Thyroid gland (tissue), 4 donors: ENCODE results near the gene MOB3A. TPM values are rescaled to one million over a fixed set of nuclear protein-coding genes. Genes with fewer than 3 reads are reported as not detected.
A peak's percentile ranks its signal among the peaks of the same experiment; 100 is the strongest.

ENCODE experiments used
- DNase-seq, 2 donors: peaks; one replicate each; pipeline ENCODE4 v3.0.0-alpha.2; 2019
- H3K27ac ChIP-seq, 3 donors: fragments of 200-600 bp; sonication (generic); 1 replicate in 2 of 3; 2 replicates in 1 of 3; pipeline ENCODE4 v1.5.1; 2016 to 2019; ENCODE audit warnings: mild to moderate bottlenecking in 1 of 3, moderate library complexity in 1 of 3
- H3K27me3 ChIP-seq: fragments of 200-600 bp; sonication (generic); one replicate; pipeline ENCODE4 v1.5.1; 2019
- H3K36me3 ChIP-seq, 2 donors: fragments of 200-600 bp; sonication (generic); one replicate each; pipeline ENCODE4 v1.5.1; 2016 to 2019
- H3K4me1 ChIP-seq, 2 donors: fragments of 200-600 bp; sonication (generic); one replicate each; pipeline ENCODE4 v1.5.1; 2017 to 2019
- H3K4me3 ChIP-seq, 3 donors: fragments of 200-600 bp; sonication (generic); replicated peaks in 1 of 3; 1 replicate in 2 of 3; 2 replicates in 1 of 3; pipeline ENCODE4 v1.5.1; 2016; ENCODE audit warnings: mild to moderate bottlenecking in 1 of 3
- H3K9me3 ChIP-seq: fragments of 200-600 bp; sonication (generic); one replicate; pipeline ENCODE4 v1.5.1; 2017
- POLR2A ChIP-seq, 2 donors: fragments of 450-650 bp; IDR thresholded peaks; one replicate each; pipeline ENCODE4 v1.6.1; 2017; ENCODE audit warnings: antibody characterized with exemption in 2 of 2, mild to moderate bottlenecking in 2 of 2, moderate library complexity in 1 of 2
- WGBS, 2 donors: methylation state at CpG; one replicate each; pipeline ENCODE4 v1.1.5; 2017; 5-methylcytosine and 5-hydroxymethylcytosine counted together
- intact Hi-C: fragments of 100-400 bp; cut with DNase I; formaldehyde crosslinking; loops from one replicate; pipeline ENCODE4 v1.15.1; 2023
- total RNA-seq, 4 donors: library from RNA; depleted of rRNA; stranded (reverse); fragments of >200 nt; gene quantifications; one replicate each; pipeline ENCODE4 v1.2.3, GENCODE V29; 2016
- TF ChIP-seq, protein P1 (sequence below), 6 experiments: fragments of 200-600 bp in 3 of 6; fragments of 450-650 bp in 3 of 6; sonication (generic) in 3 of 6; IDR thresholded peaks; one replicate each; pipeline ENCODE4 v1.5.1; 2016 to 2019; ENCODE audit warnings: antibody characterized with exemption in 6 of 6, mild to moderate bottlenecking in 2 of 6, inconsistent platforms in 1 of 6, moderate library complexity in 1 of 6

Gene MOB3A
- 10 to 100 TPM; 18.5 to 40.4 (median 26.6) TPM for total RNA-seq

DNA sequence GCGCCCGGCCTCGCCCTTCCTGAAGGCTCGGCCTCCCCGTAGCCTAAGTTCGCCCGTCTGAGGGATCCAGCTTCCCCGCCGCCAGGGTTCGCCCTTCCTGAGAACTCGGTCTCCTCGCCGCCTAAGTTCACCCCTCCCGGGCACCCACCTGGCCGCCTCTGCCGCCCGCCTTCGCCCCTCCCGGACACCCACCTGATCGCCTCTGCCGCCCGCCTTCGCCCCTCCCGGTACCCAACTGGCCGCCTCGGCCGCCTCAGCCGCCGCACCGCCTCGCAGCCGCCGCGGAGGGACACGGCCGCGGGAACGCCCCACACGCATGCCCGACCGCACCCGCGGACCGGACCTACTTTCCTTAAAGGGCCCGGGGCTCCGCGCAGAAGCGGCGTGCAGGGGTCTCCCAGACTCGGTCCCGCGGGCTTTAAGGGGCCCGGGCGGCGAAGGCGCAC is at the start of gene MOB3A:
MOB3A (minus strand) TSS at position 293 of the 446 bp plus-strand sequence. CDS start 17,766 bp downstream, outside the sequence.
- Histone ChIP-seq H3K27me3 (no peaks in the 10 kb centered on the region), H3K4me3 (peak within 1 kb of the TSS; percentile 70 to 89 (median 83)), H3K36me3 (peaks cover 17 to 19% of the 10 kb centered on the region in 2 donors), H3K9me3 (no peaks in the 10 kb centered on the region), H3K4me1 (peaks cover 19 to 21% of the 10 kb centered on the region in 2 donors), H3K27ac (peak within 1 kb of the TSS; percentile 95 to 99 (median 97))
- peak in 1 of 2 donors; percentile 65 for TF ChIP-seq POLR2A (IDR thresholded peaks at IDR 0.05)
- TF ChIP-seq, protein P1, sequence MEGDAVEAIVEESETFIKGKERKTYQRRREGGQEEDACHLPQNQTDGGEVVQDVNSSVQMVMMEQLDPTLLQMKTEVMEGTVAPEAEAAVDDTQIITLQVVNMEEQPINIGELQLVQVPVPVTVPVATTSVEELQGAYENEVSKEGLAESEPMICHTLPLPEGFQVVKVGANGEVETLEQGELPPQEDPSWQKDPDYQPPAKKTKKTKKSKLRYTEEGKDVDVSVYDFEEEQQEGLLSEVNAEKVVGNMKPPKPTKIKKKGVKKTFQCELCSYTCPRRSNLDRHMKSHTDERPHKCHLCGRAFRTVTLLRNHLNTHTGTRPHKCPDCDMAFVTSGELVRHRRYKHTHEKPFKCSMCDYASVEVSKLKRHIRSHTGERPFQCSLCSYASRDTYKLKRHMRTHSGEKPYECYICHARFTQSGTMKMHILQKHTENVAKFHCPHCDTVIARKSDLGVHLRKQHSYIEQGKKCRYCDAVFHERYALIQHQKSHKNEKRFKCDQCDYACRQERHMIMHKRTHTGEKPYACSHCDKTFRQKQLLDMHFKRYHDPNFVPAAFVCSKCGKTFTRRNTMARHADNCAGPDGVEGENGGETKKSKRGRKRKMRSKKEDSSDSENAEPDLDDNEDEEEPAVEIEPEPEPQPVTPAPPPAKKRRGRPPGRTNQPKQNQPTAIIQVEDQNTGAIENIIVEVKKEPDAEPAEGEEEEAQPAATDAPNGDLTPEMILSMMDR (IDR thresholded peaks at IDR 0.05) = peak in 4 of 6 experiments; percentile 34 to 59 (median 52)
- WGBS, 2 donors = 0 to 1% methylated on average over 5 to 30 of the region's 56 CpGs
- intact Hi-C loops = no loop called here
- peak; percentile 88 to 90 for DNase-seq

- Histone ChIP-seq H3K27ac (no peak overlapping the region), H3K36me3 (no peaks in the 10 kb centered on the region), H3K4me3 (no peak overlapping the region), H3K9me3 (no peaks in the 10 kb centered on the region), H3K4me1 (peaks cover 11 to 17% of the 10 kb centered on the region in 2 donors), H3K27me3 (no peaks in the 10 kb centered on the region)
- intact Hi-C loops = loop anchor here (10.0 kb wide), 1 partner anchor 249 kb away; no protein-coding TSS in a partner anchor
- TF ChIP-seq, protein P1 (IDR thresholded peaks at IDR 0.05) = no peak
- 79 to 80% methylated on average over 14 to 16 of the region's 16 CpGs for WGBS, 2 donors
- no peak for DNase-seq
These were observed 49.7 kb upstream of the MOB3A start for GRCh38 chr19:2145831-2146241.

DNA sequence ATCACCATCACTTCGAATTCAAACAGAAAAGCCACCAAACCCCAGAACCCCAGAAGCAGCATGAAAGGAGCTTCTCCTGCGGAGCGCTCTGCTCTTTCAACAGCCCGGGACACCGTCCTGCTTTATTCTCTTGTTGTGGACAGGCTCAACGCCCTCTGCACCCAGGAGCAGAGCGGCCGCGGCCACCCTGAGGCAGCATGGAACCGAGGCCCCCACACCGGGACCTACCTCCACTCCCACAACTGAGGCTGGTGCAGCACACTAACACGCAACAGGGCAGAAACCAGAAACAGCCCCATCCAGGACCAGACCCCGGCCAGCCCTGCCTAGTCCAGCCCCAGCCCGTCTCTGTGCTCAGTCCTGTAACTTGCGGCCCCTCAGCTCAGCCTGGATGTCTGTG is 48.1 kb upstream of the MOB3A start:
- Histone ChIP-seq H3K9me3 (no peaks in the 10 kb centered on the region), H3K4me3 (no peak overlapping the region), H3K27ac (no peak overlapping the region), H3K4me1 (peaks cover 0 to 4% of the 10 kb centered on the region in 2 donors), H3K36me3 (no peaks in the 10 kb centered on the region), H3K27me3 (no peaks in the 10 kb centered on the region)
- 92 to 94% methylated on average over 15 of the region's 15 CpGs for WGBS, 2 donors
- intact Hi-C loops = loop anchor here (10.0 kb wide), 1 partner anchor 251 kb away; no protein-coding TSS in a partner anchor
- no peak for TF ChIP-seq POLR2A (IDR thresholded peaks at IDR 0.05)
- TF ChIP-seq, protein P1 (IDR thresholded peaks at IDR 0.05) = no peak
- DNase-seq = no peak

DNA sequence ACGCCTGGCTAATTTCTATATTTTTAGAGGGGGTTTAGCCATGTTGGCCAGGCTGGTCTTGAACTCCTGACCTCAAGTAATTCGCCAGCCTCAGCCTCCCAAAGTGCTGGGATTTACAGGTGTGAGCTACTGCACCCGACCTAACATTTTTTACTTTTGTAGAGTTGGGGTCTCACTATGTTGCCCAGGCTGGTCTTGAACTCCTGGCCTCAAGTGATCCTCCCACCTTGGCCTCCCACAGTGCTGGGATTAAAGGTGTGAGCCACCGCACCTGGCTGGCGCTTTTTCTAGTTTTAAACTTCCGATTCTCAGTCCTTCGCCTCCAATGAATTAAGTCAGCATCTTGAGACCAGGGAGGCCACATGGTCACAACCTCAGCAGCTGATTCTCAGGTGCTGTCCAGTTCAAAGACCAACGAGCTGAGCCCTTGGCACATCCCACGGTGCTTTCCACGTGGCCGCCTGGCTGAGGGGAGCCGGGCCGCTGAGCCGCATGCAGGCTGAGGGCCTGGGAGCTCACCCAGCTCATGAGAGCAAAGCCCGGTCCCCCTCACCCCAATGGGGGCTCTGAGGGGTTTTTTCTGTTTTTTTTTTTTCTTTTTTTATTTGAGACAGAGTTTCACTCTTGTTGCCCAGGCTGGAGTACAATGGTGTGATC is 46.2 kb upstream of the MOB3A start:
- Histone ChIP-seq H3K27me3 (no peaks in the 10 kb centered on the region), H3K4me3 (no peak overlapping the region), H3K4me1 (peaks cover 0 to 4% of the 10 kb centered on the region in 2 donors), H3K36me3 (peaks cover 6 to 12% of the 10 kb centered on the region in 2 donors), H3K27ac (no peak overlapping the region), H3K9me3 (no peaks in the 10 kb centered on the region)
- TF ChIP-seq, protein P1 (IDR thresholded peaks at IDR 0.05) = no peak
- TF ChIP-seq POLR2A (IDR thresholded peaks at IDR 0.05) = no peak
- peak in 1 of 2 donors; percentile 57 for DNase-seq
- WGBS, 2 donors = 79 to 97% methylated on average over 15 of the region's 15 CpGs
- intact Hi-C loops = loop anchor here (10.0 kb wide), 1 partner anchor 252 kb away; no protein-coding TSS in a partner anchor

DNA sequence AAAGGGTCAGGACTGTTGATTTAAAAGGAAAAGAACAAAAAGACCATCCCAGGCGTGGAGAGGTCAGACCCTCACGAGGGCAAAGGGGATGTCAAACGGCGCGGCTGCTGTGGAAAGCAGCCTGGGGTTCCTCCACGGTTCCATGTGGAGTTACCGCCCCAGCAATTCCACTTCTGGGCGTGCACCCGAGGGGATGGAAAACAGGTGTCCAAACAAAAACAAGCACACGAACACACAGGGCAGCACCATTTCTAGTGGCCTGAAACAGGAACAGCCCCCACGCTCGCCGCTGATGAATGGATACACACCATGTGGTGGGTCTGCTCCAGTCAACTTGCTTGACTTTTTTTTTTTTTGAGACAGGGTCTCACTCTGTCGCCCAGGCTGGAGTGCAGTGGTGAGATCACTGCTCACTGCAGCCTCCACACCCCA is 44.0 kb upstream of the MOB3A start:
- H3K27me3 ChIP-seq = no peaks in the 10 kb centered on the region
- TF ChIP-seq POLR2A (IDR thresholded peaks at IDR 0.05) = no peak
- TF ChIP-seq, protein P1 (IDR thresholded peaks at IDR 0.05) = no peak
- H3K36me3 ChIP-seq = peaks cover 20 to 26% of the 10 kb centered on the region in 2 donors
- intact Hi-C loops = loop anchor here (10.0 kb wide), 1 partner anchor 255 kb away; no protein-coding TSS in a partner anchor
- no peak overlapping the region for H3K27ac ChIP-seq
- H3K4me1 ChIP-seq = peaks cover 0 to 4% of the 10 kb centered on the region in 2 donors
- no peaks in the 10 kb centered on the region for H3K9me3 ChIP-seq
- WGBS, 2 donors = 90% methylated on average over 14 of the region's 14 CpGs
- no peak for DNase-seq
- no peak overlapping the region for H3K4me3 ChIP-seq
